ENCODE results near the gene CNGB1. TPM values are rescaled to one million over a fixed set of nuclear protein-coding genes. Genes with fewer than 3 reads are reported as not detected.
"Not testable (repeated sequence)": the region's sequence is repeated elsewhere in the genome, so short reads cannot be mapped to it uniquely, and the experiment has no call there.

CNGB1 gene
- polyA plus RNA-seq, 4 donors, result 0.11 to 0.18 TPM; not detected in 2

DNA sequence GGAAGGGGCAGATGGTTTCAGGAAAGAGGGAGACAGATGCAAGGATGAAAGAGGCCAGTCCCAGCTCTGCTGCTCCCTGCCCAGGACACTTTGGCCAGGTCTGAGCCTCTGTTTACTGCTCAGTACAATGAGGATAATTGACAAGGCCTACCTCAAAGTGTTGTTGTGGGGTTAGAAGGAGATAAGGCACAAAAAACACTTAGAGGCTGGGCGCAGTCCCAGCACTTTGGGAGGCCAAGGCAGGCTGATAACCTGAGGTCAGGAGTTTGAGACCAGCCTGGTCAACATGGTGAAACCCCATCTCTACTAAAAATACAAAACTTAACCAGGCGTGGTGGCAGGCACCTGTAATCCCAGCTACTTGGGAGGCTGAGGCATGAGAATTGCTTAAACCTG lies 7.1 kb upstream of the CNGB1 start:
- DNase-seq (ENCODE audit: low read depth in 4 of 4, low spot score in 3 of 4), result not testable (repeated sequence)

DNA sequence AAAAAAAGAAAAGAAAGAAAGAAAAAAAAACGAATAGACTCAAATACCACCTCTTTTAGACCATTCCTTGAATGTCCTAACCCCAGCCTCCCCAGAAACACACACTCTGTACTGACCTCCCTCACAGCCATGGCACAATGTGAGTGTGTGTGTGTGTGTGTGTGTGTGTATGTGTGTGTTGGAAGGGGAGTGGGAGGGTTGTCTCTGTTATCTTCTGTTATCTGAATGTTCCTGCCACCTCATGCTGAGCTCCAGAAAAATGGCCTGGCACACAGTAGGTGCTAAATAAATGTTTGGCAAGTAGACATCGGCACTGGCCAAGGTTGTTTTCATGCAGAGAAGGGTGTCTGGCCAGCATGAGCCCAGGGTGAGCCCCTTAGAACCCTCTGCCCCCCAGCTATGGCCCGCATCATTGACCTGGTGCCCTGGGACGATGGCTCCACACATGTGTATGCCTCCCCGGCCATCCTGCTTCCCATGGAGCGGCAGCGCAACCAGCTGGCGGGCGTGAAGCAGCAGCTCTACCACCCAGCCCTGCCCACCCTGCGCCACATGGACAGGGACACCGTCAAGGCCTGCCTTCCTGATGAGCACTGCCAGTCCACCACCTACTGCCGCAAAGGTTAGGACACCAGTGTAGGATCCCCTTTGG lies 6.6 kb upstream of the CNGB1 start:
- no peak for DNase-seq (ENCODE audit: low read depth in 4 of 4, low spot score in 3 of 4)

DNA sequence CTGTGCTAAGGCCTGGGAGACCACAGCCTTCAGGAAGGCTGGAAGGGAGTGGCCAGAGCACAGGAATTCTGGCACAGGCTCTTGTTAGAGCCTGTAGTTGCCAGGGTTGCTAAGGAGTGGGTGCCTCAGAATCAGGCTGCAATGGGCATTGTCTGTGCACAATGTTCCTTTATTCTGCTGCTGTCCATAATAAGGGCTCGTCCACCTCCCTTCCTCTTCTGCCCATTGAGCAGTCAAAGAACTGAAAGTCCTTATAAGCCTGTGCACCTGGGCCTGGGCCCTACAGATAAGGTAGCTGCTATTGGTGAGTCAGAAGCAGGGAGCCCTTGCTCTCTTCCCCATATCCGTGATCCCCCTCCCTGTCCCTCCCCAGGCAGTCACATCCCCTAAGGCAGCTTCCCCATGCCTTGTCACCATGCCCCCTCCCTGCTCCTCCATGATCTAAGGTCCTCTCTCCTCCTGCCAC lies 5.4 kb upstream of the CNGB1 start:
- no peak for DNase-seq (ENCODE audit: low read depth in 4 of 4, low spot score in 3 of 4)

DNA sequence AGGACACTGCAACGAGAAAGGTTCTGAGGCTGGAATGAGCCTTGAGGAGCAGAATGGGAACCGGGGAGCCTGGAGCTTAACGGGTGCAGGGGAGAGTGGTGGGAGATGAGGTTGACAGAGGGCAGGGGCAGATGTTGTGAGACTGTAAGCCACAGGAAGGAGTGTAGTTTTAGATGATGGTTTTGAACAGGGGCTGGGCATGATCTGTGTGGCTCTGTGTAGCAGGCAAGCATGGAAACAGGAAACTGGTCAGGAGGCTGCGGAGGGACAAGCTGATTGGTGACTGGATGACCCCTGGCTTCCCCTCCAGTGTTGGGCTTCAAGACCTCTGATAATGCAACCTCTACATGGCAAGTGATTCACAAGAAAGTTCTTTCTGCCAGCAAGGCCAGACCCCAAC lies 1.4 kb upstream of the CNGB1 start:
- no peak for DNase-seq (ENCODE audit: low read depth in 4 of 4, low spot score in 3 of 4)

DNA sequence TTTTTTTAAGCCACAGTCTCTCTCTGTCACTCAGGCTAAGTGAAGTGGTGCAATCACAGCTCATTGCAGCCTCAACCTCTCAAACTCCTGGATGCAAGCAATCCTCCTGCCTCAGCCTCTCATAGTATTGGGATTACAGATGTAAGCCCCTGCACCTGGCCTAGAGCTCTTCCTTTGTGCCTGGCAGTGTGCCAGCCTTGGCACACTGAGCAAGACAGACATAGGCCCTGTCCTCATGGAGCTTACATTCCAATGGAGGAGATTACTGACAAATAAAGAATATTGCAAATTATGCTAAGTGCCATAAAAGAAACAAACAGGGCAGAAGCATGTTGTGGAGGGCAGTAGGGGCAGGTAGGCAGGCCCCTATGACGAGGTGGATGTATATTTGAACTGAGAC lies 920 bp upstream of the CNGB1 start:
- no peak for DNase-seq (ENCODE audit: low read depth in 4 of 4, low spot score in 3 of 4)

DNA sequence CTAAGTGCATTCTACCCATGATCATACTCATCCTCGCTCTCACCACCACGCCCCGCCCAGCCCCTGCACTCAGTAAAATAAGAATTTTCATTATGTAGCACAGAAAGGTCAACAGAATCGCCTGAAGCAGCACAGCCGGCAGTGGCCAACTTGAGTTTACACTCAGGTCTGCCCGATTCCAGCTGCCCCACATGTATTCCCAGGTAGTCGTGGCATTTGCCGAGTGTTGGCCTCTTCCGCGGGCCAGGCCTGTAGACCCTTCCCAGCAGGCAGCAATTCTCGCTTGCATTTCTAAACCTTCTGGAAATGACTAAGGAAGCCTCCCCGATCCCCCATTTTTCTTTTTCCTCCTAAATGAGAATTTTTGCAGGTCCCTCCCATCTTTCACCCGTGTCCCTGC lies 609 bp downstream of the CNGB1 start:
- DNase-seq (ENCODE audit: low read depth in 4 of 4, low spot score in 3 of 4), result no peak

DNA sequence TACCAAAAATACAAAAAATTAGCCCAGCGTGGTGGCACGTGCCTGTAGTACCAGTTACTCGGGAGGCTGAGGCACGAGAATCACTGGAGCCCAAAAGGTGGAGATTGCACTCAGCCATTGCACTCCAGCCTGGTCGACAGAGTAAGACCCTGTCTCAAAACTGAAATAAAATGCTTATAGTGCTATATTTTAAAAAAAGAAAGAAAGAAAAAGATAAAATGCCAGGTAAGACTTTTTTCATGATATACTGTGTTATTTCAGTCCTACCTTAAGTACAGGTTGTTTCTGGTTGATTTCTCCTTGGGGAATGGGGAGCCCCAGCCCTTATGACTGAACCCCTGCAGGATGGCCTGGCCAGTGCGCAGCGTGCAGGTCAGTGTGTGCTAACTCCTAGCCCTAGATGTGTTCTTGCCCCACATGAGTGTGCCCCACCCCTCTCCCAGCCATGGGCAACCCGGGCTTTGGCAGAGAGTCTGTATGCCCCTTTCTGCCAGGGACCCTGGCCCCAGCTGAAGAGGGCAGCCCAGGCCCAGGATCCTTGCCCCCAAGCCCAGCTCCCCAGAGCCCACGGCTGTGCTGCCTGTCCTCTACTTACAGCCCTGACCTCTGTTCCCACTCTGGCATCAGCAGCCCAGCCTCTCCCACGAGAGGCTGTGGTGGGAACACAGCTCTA lies 1.3 kb downstream of the CNGB1 start:
- no peak for DNase-seq (ENCODE audit: low read depth in 4 of 4, low spot score in 3 of 4)

DNA sequence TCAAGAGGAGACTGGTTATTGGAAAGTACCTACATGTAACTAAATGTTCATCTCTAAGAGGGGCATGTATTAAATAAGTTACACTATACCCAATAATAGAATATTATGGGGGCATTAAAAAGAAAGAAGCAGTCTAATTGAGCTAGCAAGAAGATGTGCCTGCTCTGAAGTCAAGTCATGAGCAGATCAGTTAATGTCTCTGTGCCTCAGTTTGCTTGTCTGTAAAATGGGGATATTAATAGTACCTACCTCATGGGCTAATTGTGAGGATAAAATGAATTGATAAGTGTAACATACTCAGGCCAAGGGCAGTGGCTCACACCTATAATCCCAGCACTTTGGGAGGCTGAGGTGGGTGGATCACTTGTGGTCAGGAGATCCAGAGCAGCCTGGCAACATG lies 3.0 kb downstream of the CNGB1 start:
- DNase-seq (ENCODE audit: low read depth in 4 of 4, low spot score in 3 of 4), result no peak

DNA sequence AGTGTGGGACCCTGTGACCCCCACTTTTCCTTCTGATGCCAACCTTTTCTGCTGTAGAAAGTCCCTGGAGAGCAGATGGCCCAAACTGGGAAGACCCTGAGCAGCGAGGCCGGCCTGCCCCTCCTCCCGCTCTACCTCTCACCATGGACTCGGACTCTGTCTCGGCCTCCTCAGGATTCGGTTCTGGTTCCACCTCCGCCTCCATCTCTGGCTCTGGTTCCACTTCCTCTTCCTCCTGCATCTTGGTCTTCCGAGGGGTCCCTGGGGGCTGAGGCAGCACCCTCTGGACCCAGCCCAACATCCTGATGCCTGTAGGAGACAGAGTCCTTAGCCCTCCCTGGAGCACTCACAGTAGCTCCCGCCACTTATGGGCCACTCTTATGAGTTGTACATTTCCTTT lies 3.9 kb downstream of the CNGB1 start:
- no peak for DNase-seq (ENCODE audit: low read depth in 4 of 4, low spot score in 3 of 4)

DNA sequence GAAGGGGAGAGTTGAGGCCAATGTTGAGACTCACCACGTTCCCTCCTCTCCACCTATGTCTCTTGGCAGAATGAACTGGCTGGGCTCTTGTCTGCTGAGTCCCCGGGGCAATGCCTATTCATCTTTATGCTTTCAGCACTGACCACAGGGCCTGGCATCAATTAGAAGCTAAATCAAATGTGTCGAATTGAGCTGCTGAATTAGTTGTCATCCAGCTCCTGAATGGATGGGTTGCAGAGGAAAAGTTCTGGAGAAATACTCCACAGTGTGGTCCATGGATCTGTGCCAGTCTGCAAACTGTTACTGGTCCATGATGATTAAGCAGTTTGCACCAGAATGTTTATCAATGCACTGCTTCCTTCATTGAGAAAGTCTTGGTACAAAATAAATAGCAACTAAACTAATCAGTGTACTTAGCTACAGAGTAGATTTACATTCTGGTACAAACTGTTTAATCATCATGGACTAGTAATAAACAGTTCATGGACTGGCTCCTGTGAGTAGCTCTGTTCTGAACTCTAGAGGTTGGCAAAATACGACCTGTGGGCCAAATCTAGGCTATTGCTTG lies 4.6 kb downstream of the CNGB1 start:
- DNase-seq (ENCODE audit: low read depth in 4 of 4, low spot score in 3 of 4), result no peak

DNA sequence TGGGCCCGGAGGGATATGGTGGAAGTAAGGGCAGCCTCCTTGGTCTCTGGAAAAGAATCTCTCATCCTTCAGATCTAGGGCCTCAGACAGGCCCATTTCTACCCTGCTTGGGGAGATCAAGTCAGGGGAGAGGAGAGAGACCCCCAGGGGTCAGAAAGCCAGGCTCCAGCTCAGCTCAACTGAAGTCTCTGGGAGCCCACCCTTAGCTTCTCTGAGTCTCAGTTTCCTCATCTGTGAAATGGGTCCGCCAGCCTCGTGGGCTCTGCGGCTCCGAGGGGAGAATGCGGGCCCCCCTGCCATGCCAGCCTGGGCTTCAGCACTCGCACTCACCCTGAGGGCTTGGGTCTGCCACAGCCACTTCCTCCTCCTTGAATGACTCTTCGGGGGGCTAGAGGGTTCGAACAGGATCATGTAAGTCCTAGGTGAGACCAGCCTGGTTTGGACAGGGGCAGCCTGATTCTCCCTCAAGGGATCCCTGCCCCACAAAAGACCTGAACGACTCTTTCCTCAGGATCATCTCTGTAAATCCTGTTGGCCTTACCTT lies 6.7 kb downstream of the CNGB1 start:
- DNase-seq (ENCODE audit: low read depth in 4 of 4, low spot score in 3 of 4), result no peak

DNA sequence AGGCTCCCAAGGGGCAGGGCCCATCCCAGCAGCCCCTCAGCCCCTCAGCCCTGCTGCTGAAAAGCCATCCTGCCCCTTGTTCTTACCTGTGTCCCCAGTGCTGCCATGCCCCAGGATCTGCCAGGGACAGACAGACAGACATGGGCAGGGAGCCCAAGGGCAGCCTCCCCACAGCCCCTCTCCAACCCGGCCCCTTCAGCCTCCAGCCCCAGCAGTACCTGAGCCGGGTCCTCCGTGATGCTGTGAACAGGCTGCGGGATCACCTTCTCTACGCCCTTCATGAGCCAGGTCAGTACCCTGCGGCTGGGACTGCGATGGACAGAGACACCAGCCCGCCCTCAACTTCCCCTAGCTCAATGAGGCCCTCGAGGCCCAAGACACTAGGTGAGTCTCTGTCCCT lies 8.2 kb downstream of the CNGB1 start:
- DNase-seq (ENCODE audit: low read depth in 4 of 4, low spot score in 3 of 4), result no peak

DNA sequence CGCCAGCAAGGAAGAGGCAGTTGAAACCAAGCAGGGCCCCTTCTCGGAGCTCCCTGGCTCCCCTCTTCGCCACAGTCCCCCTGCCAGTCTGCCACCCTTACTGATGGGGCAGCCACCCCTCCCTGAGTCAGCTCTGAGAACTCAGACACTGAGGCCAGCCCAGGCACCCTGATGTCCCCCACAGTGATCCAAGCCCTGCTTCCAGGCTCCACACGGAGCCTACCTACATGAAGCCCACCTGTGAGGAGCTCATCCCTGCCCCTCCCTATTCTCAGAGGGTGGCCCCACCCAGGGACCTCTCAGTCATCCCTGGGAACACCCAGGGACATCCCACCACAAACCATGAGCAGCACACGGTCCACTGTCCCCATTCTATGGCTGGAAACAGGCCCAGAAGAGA lies 8.9 kb downstream of the CNGB1 start:
- DNase-seq (ENCODE audit: low read depth in 4 of 4, low spot score in 3 of 4), result no peak

DNA sequence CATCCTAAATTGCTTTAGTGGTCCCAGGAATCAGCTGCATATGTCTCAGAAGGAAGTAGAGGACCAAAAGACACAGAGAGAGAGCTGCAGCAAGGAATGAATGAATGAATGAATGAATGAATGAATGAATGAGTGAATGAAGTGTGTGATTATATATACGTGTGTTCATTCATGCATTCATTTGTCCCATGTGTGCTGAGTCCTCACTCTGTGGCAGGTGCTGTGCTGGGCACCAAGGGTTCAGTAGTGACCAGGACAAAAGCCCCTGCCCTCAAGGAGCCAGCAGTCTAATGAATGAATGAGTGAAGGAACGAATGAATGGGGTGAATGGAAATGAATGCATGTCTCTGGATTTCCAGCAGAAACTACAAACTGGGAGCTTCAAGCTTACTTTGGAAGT lies 9.4 kb downstream of the CNGB1 start:
- no peak for DNase-seq (ENCODE audit: low read depth in 4 of 4, low spot score in 3 of 4)

DNA sequence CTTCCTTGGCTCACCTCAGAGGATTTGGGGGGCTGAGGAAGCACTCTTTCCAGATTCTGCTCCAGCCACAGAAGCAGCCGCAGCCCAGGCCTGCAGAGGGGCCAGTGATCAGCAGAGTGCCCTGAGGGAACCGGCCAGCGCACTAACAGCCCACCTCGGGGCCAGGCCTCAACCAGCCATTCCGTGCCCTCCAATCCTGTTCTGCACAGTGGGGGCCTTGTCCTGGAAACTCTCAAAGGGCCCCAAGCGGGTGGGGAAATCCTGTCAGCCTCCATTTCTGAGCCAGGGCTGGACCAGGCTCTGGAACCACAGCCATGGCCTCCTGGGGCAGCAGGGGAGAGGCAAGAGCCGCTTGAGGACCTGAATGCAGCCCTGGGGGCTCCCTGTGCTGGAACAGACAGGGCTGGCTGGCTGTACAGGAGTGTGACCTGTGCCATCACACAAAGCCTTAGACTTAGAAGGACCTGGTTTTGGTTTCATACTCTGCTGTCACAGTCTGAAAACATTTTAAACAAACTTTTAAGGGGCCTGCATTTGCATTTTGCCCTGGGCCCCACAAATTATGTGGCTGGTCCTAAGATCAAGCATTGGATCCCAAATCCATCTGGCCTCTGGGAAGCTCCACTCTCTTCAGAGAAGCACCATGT lies 10.0 kb downstream of the CNGB1 start:
- no peak for DNase-seq (ENCODE audit: low read depth in 4 of 4, low spot score in 3 of 4)

DNA sequence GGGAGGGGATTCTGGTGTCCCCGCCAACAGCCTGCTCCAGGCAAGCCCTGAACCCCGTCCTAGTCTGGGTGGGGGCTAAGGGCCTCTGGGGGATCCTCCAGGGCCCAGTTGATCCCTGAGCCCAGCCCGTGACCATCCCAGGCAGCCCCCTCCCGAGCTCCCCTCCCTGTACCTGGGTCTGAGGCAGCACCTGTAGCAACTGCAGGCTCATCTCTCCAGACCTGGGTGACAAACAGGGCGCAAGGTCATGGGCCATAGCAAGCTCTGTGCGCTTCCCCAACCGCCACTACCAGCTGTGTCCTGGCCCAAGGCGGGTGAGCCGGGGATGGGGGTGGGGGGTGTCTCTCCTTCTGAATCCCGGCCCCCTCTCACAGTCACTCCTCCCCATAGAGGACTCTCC lies 10.6 kb downstream of the CNGB1 start:
- no peak for DNase-seq (ENCODE audit: low read depth in 4 of 4, low spot score in 3 of 4)

DNA sequence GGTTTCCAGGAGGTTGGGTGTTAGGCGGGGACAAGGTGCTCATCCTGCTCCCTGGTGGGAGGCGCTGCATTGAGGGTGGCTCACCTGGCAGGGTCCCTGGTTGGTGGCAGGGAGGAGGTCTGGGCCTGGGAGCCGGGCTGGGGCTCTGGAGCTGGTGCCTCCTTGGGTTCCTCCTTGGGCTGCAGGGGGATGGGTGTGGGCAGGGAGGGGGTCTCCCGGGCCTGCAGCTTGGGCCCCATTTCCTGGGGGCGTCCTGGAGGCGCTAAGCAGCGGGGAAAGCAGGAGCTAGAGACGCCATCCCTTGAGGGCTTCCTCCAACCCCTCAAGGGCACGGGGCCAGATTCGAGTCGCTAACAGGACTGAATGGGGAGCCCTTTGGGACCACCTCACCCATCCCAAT lies 11.1 kb downstream of the CNGB1 start:
- DNase-seq (ENCODE audit: low read depth in 4 of 4, low spot score in 3 of 4), result no peak

DNA sequence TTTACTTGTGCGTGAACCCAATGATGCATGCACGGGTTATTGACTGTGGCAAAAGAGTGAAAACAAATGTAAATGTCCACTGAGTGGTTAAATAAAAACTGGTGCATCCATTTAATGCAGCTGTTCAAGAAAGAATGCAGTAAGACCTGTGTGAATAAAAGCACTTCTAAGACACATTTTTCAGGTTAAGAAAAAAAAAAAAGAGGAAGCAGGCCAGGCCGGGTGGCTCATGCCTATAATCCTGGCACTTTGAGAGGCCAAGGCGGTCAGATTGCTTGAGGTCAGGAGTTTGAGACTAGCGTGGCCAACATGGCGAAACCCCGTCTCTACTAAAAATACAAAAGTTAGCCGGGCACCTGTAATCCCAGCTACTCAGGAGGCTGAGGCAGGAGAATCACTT lies 11.8 kb downstream of the CNGB1 start:
- peak in 1 of 4 donors; percentile 12 for DNase-seq (ENCODE audit: low read depth in 4 of 4, low spot score in 3 of 4)

DNA sequence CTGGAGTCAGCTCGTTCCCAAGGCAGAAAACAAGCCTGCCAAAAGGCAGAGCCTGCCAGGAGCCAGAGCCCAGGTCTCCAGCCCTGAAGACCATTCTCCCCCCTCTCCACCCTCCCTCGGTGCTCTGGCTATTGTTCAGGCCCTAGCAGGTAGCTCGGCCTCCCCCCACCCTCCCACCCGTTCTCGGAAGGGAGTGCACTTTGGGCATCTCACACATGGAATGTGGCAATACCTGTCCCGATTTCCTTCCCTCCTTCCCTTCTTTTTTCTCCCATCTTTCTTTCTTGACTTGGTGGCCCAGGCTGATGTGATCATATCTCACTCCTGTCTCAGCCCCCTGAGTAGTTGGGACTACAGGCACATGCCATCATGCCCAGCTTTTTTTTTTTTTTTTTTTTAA lies 12.4 kb downstream of the CNGB1 start:
- no peak for DNase-seq (ENCODE audit: low read depth in 4 of 4, low spot score in 3 of 4)

DNA sequence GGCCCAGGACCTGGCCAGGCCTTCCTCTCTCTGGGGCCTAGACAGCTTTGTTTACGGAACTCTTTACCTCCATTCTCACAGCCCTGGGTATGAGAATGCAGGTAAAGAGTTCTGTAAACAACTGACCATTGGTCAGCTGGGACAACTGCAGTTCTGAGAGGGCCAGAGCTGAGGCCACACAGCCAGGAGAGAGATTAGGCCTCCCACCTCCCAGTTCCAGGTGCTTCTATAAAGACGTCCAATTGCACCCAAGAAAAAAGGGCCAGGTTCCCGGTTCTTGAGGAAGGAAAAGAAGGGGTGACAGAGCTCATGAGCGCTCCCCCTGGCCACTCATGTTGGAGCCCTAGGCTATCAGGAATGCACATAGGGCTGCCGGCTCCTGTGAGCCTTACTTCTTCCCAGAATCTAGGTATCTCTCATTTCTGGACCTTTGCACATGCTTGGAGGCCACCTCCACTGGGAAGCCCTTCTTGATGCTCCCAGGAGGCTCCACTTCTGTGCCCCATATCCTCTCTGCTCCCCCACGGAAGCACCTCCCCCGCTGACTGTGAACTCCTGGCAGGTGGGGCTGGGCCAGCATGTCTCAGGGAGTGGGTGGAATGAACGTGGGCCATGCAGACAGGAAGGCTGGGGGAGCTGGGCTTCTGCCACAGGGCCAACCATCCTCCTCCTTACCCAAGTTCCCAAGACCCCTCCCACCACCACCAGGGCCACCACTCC lies 13.1 kb downstream of the CNGB1 start:
- DNase-seq (ENCODE audit: low read depth in 4 of 4, low spot score in 3 of 4), result no peak
